ENCODE results near the gene GOSR2. TPM values are rescaled to one million over a fixed set of nuclear protein-coding genes. Genes with fewer than 3 reads are reported as not detected.
A peak's percentile ranks its signal among the peaks of the same experiment; 100 is the strongest.

Gene GOSR2
- total and polyA plus RNA-seq, 2 of the 13 experiments (the other 11 are each of a cell fraction or from before 2014, with no cell fraction given) = 61.5 to 63.9 TPM

DNA sequence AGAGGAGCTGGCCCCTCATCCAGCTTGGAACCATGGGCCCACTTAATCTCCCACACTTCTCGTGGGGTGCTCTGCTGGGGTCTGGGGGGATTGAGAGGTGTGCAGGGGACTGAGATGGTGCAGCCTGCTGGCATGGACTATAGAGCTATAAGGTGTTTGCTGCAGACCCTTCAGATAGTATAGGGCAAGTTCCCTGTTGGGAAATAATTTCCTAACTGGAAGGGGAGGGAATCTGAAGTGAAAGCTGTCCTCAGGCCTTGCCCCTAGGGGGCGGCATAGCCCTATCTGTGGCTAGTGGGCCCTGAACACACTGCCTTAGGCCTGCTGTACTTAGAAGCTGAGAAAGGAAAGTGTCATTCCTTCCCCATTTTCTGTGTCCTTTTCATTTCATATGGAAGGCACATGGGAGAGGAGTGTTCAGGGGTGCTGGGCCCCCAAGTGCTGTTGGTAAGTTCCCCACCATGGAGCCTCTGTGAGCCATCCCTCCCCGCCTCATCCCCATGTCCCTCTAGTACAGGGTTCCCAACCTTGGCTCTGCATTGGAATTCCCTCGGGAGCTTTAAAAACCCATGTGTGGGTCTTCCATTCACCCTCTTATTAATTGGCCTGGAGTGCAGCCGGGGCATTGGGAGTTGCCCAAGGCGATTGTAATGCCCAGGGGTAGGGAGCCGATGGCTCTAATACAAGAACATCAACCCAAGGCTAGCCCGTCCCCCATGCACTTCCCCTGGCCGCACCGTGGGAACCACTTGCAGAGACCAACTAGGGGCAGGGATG is 19.7 kb downstream of the GOSR2 start (continued):
- TF ChIP-seq, protein P1, sequence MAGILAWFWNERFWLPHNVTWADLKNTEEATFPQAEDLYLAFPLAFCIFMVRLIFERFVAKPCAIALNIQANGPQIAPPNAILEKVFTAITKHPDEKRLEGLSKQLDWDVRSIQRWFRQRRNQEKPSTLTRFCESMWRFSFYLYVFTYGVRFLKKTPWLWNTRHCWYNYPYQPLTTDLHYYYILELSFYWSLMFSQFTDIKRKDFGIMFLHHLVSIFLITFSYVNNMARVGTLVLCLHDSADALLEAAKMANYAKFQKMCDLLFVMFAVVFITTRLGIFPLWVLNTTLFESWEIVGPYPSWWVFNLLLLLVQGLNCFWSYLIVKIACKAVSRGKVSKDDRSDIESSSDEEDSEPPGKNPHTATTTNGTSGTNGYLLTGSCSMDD (CRISPR knock-in tag; IDR thresholded peaks at IDR 0.05) = no peak
- no peak for TF ChIP-seq BCLAF1 (IDR thresholded peaks at IDR 0.05)
- TF ChIP-seq REXO4 (CRISPR knock-in tag; IDR thresholded peaks at IDR 0.05; ENCODE audit: borderline replicate concordance) = no peak
- 0 out of 2 replicates have a peak, but pooled peaks have one; percentile 68 for TF ChIP-seq ZNF468 (CRISPR knock-in tag; IDR thresholded peaks at IDR 0.05)
- no peak for TF ChIP-seq ZNF256 (CRISPR knock-in tag; conservative IDR thresholded peaks at IDR 0.05)
- TF ChIP-seq ELK4 (CRISPR knock-in tag; IDR thresholded peaks at IDR 0.05; ENCODE audit: borderline replicate concordance) = no peak
- no peak for TF ChIP-seq USF2 (IDR thresholded peaks at IDR 0.05; ENCODE audit: low read depth, low read length)
- TF ChIP-seq USF2 (CRISPR knock-in tag; IDR thresholded peaks at IDR 0.05; ENCODE audit: borderline replicate concordance) = no peak
- no peak for TF ChIP-seq CBFB (CRISPR knock-in tag; IDR thresholded peaks at IDR 0.05)
- no peak for TF ChIP-seq HNF4G (IDR thresholded peaks at IDR 0.05; ENCODE audit: borderline replicate concordance, low read depth, low read length)
- no peak for TF ChIP-seq HNF4G (CRISPR knock-in tag; IDR thresholded peaks at IDR 0.05; ENCODE audit: borderline replicate concordance, low read depth)
- no peak for TF ChIP-seq ZNF644 (CRISPR knock-in tag; IDR thresholded peaks at IDR 0.05; ENCODE audit: low read depth)
- TF ChIP-seq PRDM15 (CRISPR knock-in tag; IDR thresholded peaks at IDR 0.05) = no peak
- TF ChIP-seq MAFF (IDR thresholded peaks at IDR 0.05; ENCODE audit: low read depth, low read length) = no peak
- TF ChIP-seq, protein P2, sequence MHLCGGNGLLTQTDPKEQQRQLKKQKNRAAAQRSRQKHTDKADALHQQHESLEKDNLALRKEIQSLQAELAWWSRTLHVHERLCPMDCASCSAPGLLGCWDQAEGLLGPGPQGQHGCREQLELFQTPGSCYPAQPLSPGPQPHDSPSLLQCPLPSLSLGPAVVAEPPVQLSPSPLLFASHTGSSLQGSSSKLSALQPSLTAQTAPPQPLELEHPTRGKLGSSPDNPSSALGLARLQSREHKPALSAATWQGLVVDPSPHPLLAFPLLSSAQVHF (CRISPR knock-in tag; IDR thresholded peaks at IDR 0.05) = no peak

Measured in HepG2 (cell line).